ENCODE results near the gene PTPN2. TPM values are rescaled to one million over a fixed set of nuclear protein-coding genes. Genes with fewer than 3 reads are reported as not detected.

The PTPN2 gene
- total and polyA plus RNA-seq, 2 of the 4 experiments (the other 2 are of a cell fraction), result 13.2 to 30.6 TPM

DNA sequence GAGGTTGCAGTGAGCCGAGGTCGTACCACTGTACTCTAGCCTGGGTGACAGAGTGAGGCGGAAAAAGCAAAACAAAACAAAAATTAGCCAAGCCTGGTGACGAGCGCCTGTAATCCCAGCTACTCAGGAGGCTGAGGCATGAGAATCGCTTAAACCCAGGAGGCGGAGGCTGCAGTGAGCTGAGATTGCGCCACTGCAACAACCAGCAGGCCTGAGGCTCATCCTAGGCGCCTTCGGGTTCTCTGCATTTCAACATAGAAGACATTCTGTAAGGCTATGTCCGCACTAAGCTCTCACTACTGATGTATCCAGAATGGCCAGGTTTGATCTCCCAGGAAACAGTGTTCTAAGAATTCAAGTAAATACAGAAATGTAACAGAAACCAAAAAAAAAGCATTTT, 23.5 kb downstream of the PTPN2 start:
- Histone ChIP-seq H2BK120ac (ENCODE audit: low read depth, low read length) (no peak overlapping the region), H3K9ac (ENCODE audit: low read depth, low read length) (no peak overlapping the region), H3K36me3 (ENCODE audit: control insufficient read depth, insufficient read depth, low read length) (peaks cover 5% of the 10 kb centered on the region), H3K14ac (replicated peaks; ENCODE audit: low read depth, low read length) (no peak overlapping the region), H3K9me3 (ENCODE audit: control insufficient read depth, insufficient read depth, low read length) (no peaks in the 10 kb centered on the region), H2AK5ac (ENCODE audit: low read depth, low read length) (no peak overlapping the region), H3K27ac (ENCODE audit: insufficient read depth, low read length) (no peak overlapping the region), H3K4me3 (ENCODE audit: insufficient read depth, low read depth, low read length) (no peak overlapping the region), H4K20me1 (ENCODE audit: insufficient read depth, low read length) (peaks cover 14% of the 10 kb centered on the region), H3K9me1 (ENCODE audit: insufficient read depth, low read length) (peaks cover 9% of the 10 kb centered on the region; the same call in 1 of the 2 replicates), H3K23ac (ENCODE audit: low read depth, low read length) (no peak overlapping the region), H2BK15ac (ENCODE audit: low read depth, low read length) (no peak overlapping the region), H3K27me3 (ENCODE audit: control insufficient read depth, insufficient read depth, low read length) (no peaks in the 10 kb centered on the region), H3K4ac (ENCODE audit: low read depth, low read length) (no peak overlapping the region), H2BK20ac (ENCODE audit: low read depth, low read length) (no peak overlapping the region), H4K91ac (ENCODE audit: insufficient read depth, low read depth, low read length) (no peak overlapping the region), H3K79me1 (ENCODE audit: low read depth in 1 of 2, low read length in 2 of 2) (peaks cover 15 to 41% of the 10 kb centered on the region in 2 experiments), H3K4me2 (ENCODE audit: low read depth, low read length) (no peak overlapping the region), H4K5ac (ENCODE audit: low read depth, low read length) (no peak overlapping the region), H3K4me1 (ENCODE audit: control insufficient read depth, insufficient read depth, low read length) (peaks cover 5% of the 10 kb centered on the region), H2BK5ac (ENCODE audit: low read depth, low read length, poor library complexity, severe bottlenecking) (no peak overlapping the region), H2AK9ac (replicated peaks; ENCODE audit: low read depth, low read length, poor library complexity) (no peak overlapping the region), H3K18ac (ENCODE audit: low read depth, low read length) (no peak overlapping the region), H3K56ac (ENCODE audit: extremely low read depth, insufficient read depth, low read length) (no peak overlapping the region), H2AFZ (replicated peaks; ENCODE audit: low read length, poor library complexity) (no peak overlapping the region), H4K8ac (ENCODE audit: low read depth in 2 of 2, low read length in 2 of 2) (no peak overlapping the region)
- dilution Hi-C loops (cut with HindIII; ENCODE audit: low sequenced_read_pairs, unreplicated experiment) (no loop called here), intact Hi-C loops (cut with micrococcal nuclease) (no loop called here), in situ Hi-C loops (cut with MboI; ENCODE audit: low sequenced_read_pairs) (no loop called here)
- POLR2A ChIA-PET (ENCODE audit: unreplicated experiment), result no interaction called here
- DNase-seq (no peak), ATAC-seq (ENCODE audit: low read depth) (no peak)
- BruUV-seq (replicated peaks), result no TSS peak
- CTCF ChIA-PET, result no interaction called here
- WGBS, 2 experiments (ENCODE audit: extremely low coverage in 2 of 2, insufficient read length in 1 of 2), result 94% methylated on average over 8 of the region's 11 CpGs; no CpG with 5 or more reads in 1 of the 2 experiments
- TF ChIP-seq BHLHE40 (IDR thresholded peaks at IDR 0.05; ENCODE audit: low read depth, low read length), result no peak
- TF ChIP-seq, protein P1, sequence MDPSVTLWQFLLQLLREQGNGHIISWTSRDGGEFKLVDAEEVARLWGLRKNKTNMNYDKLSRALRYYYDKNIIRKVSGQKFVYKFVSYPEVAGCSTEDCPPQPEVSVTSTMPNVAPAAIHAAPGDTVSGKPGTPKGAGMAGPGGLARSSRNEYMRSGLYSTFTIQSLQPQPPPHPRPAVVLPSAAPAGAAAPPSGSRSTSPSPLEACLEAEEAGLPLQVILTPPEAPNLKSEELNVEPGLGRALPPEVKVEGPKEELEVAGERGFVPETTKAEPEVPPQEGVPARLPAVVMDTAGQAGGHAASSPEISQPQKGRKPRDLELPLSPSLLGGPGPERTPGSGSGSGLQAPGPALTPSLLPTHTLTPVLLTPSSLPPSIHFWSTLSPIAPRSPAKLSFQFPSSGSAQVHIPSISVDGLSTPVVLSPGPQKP (IDR thresholded peaks at IDR 0.05; ENCODE audit: borderline replicate concordance, low read depth, low read length), result no peak
- TF ChIP-seq RAD21 (IDR thresholded peaks at IDR 0.05; ENCODE audit: low read length), result no peak
- TF ChIP-seq MXI1 (IDR thresholded peaks at IDR 0.05; ENCODE audit: borderline replicate concordance, low read depth, low read length), result no peak
- no peak for TF ChIP-seq MAZ (IDR thresholded peaks at IDR 0.05; ENCODE audit: borderline replicate concordance, low read depth, low read length)
- TF ChIP-seq SMC3 (IDR thresholded peaks at IDR 0.05; ENCODE audit: low read depth, low read length), result no peak
- TF ChIP-seq NFE2L2 (IDR thresholded peaks at IDR 0.05; ENCODE audit: low read depth, low read length), result no peak
- no peak for TF ChIP-seq RFX5 (IDR thresholded peaks at IDR 0.05; ENCODE audit: low read depth, low read length)
- TF ChIP-seq MAFK (IDR thresholded peaks at IDR 0.05; ENCODE audit: low read depth, low read length), result no peak
- TF ChIP-seq RCOR1 (IDR thresholded peaks at IDR 0.05; ENCODE audit: insufficient replicate concordance, low read length), result no peak
- TF ChIP-seq FOS (IDR thresholded peaks at IDR 0.05; ENCODE audit: low read depth, low read length), result no peak
- TF ChIP-seq POLR2A (IDR thresholded peaks at IDR 0.05; ENCODE audit: low read depth, low read length), result no peak
- TF ChIP-seq, protein P2, sequence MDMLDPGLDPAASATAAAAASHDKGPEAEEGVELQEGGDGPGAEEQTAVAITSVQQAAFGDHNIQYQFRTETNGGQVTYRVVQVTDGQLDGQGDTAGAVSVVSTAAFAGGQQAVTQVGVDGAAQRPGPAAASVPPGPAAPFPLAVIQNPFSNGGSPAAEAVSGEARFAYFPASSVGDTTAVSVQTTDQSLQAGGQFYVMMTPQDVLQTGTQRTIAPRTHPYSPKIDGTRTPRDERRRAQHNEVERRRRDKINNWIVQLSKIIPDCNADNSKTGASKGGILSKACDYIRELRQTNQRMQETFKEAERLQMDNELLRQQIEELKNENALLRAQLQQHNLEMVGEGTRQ (IDR thresholded peaks at IDR 0.05; ENCODE audit: low read depth, low read length), result no peak
- no peak for TF ChIP-seq CHD1 (IDR thresholded peaks at IDR 0.05; ENCODE audit: low read depth, low read length)
- TF ChIP-seq, protein P3, sequence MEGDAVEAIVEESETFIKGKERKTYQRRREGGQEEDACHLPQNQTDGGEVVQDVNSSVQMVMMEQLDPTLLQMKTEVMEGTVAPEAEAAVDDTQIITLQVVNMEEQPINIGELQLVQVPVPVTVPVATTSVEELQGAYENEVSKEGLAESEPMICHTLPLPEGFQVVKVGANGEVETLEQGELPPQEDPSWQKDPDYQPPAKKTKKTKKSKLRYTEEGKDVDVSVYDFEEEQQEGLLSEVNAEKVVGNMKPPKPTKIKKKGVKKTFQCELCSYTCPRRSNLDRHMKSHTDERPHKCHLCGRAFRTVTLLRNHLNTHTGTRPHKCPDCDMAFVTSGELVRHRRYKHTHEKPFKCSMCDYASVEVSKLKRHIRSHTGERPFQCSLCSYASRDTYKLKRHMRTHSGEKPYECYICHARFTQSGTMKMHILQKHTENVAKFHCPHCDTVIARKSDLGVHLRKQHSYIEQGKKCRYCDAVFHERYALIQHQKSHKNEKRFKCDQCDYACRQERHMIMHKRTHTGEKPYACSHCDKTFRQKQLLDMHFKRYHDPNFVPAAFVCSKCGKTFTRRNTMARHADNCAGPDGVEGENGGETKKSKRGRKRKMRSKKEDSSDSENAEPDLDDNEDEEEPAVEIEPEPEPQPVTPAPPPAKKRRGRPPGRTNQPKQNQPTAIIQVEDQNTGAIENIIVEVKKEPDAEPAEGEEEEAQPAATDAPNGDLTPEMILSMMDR (conservative IDR thresholded peaks at IDR 0.05; ENCODE audit: low read depth, low read length), result no peak
- TF ChIP-seq CEBPB (IDR thresholded peaks at IDR 0.05; ENCODE audit: low read depth, low read length), result no peak
